ENCODE measurements around the gene FAM135A. TPM values are rescaled to one million over a fixed set of nuclear protein-coding genes. Genes with fewer than 3 reads are reported as not detected.
"Not testable (repeated sequence)": the region's sequence is repeated elsewhere in the genome, so short reads cannot be mapped to it uniquely, and the experiment has no call there.

Gene FAM135A
- total and polyA plus RNA-seq, 5 donors, result 7.7 to 19.3 (median 18.1) TPM

DNA sequence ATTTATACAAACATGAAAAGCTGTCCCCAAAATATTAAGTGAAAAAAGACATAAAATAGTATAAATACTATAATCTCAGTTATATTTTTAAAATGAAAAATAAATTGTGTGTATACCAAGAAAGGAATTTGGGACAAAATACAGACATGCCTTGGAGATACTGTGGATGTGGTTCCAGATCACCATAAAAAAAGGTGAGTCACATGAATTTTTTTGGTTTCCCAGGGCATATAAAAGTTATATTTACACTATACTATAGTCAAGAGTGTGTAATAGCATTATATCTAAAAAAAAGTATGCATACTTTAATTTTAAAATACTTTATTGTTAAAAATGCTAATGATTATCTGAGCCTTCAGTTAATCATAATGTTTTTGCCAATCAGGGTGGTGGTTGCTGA is 136.0 kb downstream of the FAM135A start:
- H3K4me3 ChIP-seq (ENCODE audit: low read length), result no peak overlapping the region
- DNase-seq (no peak), ATAC-seq (no peak)
- no peaks in the 10 kb centered on the region for H3K9me3 ChIP-seq (ENCODE audit: control insufficient read depth, low read length)
- intact Hi-C loops (cut with DNase I), result loop anchor here in 1 of 4 donors (10.0 kb wide), 1 partner anchor 135 kb away; no protein-coding TSS in a partner anchor
- H3K4me1 ChIP-seq (ENCODE audit: control insufficient read depth, insufficient read depth, low read length), result no peaks in the 10 kb centered on the region
- H3K27me3 ChIP-seq (ENCODE audit: control insufficient read depth, insufficient read depth), result no peaks in the 10 kb centered on the region
- H3K27ac ChIP-seq (ENCODE audit: low read length), result no peak overlapping the region

DNA sequence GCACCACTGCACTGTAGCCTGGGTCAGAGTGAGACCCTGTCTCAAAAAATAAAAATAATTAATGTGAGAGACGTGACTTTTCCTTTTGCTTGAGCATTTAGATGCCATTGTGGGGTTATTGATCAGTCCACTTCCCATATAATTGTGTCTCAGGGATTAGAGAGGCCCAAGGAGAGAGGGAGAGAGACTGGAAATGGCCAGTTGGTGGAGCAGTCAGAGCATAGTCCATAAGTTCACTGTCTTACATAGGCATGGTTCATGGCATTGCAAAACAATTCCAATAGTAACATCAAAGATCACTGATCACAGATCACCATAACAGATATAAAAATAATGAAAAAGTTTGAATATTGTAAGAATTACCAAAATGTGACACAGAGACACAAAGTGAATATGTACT is 138.3 kb downstream of the FAM135A start:
- intact Hi-C loops (cut with DNase I), result loop anchor here in 1 of 4 donors (10.0 kb wide), 1 partner anchor 133 kb away; no protein-coding TSS in a partner anchor
- ATAC-seq, result peak in 1 of 2 donors; percentile 56
- DNase-seq, result no peak
- 88% methylated on average over 1 of the region's 1 CpG for WGBS
- Histone ChIP-seq H3K4me3 (ENCODE audit: low read length) (no peak overlapping the region), H3K4me1 (ENCODE audit: control insufficient read depth, insufficient read depth, low read length) (no peaks in the 10 kb centered on the region), H3K27ac (ENCODE audit: low read length) (no peak overlapping the region), H3K27me3 (ENCODE audit: control insufficient read depth, insufficient read depth) (no peaks in the 10 kb centered on the region), H3K9me3 (ENCODE audit: control insufficient read depth, low read length) (no peaks in the 10 kb centered on the region)

DNA sequence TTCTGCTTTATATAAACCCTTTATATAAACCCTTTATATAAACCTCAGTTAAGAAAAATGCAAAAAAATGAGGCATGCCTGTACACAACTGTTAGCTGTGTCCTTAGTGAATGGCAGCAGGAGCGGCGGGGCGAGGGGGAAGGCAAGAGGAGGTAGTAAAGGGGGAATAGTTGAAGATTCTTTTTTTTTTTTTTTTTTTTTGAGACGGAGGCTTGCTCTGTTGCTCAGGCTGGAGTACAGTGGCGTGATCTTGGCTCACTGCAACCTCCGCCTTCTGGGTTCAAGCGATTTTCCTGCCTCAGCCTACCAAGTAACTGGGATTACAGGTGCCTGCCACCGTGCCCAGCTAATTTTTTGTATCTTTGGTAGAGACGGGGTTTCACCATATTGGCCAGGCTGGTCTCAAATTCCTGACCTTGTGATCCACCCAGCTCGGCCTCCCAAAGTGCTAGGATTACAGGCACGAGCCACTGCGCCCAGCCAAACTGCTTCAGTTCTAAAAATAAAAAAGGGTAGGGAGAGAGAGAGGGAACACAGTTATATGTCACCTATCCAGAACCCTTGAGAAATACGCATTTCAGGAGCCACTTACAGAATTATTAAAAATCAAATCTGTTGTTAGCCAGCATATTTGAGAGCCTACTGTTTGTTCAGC is 139.1 kb downstream of the FAM135A start:
- intact Hi-C loops (cut with DNase I), result loop anchor here in 1 of 4 donors (10.0 kb wide), 1 partner anchor 132 kb away; no protein-coding TSS in a partner anchor
- peak in 1 of 3 donors; percentile 52 for DNase-seq
- H3K27me3 ChIP-seq (ENCODE audit: control insufficient read depth, insufficient read depth); H3K4me3 ChIP-seq (ENCODE audit: low read length); H3K27ac ChIP-seq (ENCODE audit: low read length); H3K4me1 ChIP-seq (ENCODE audit: control insufficient read depth, insufficient read depth, low read length); H3K9me3 ChIP-seq (ENCODE audit: control insufficient read depth, low read length): not testable (repeated sequence)
- peak; percentile 78 to 85 for ATAC-seq
- WGBS, result 69% methylated on average over 13 of the region's 13 CpGs

DNA sequence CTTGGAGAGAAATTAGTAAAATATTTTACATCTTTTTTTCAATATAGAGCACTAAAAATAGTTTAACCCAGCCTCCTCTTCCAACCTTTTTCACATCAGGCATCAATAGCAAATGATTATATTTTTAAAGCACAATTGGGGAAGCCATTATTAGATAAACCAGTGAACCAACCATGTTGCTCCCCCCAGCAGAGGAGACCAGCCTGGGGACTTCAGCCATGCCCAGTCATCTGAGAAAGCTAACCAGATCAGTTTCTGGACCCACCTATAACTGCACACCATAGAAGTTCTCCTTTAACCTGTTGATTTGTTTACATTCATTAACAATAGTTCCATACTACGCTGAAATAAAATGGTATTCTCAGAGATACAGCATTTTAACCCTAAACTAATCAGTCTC is 139.7 kb downstream of the FAM135A start:
- no peak overlapping the region for H3K27ac ChIP-seq (ENCODE audit: low read length)
- no peak overlapping the region for H3K4me3 ChIP-seq (ENCODE audit: low read length)
- no peaks in the 10 kb centered on the region for H3K27me3 ChIP-seq (ENCODE audit: control insufficient read depth, insufficient read depth)
- DNase-seq (no peak), ATAC-seq (no peak)
- intact Hi-C loops (cut with DNase I), result loop anchor here in 1 of 4 donors (10.0 kb wide), 1 partner anchor 132 kb away; no protein-coding TSS in a partner anchor
- no peaks in the 10 kb centered on the region for H3K4me1 ChIP-seq (ENCODE audit: control insufficient read depth, insufficient read depth, low read length)
- WGBS, result 83% methylated on average over 1 of the region's 1 CpG
- H3K9me3 ChIP-seq (ENCODE audit: control insufficient read depth, low read length), result no peaks in the 10 kb centered on the region

DNA sequence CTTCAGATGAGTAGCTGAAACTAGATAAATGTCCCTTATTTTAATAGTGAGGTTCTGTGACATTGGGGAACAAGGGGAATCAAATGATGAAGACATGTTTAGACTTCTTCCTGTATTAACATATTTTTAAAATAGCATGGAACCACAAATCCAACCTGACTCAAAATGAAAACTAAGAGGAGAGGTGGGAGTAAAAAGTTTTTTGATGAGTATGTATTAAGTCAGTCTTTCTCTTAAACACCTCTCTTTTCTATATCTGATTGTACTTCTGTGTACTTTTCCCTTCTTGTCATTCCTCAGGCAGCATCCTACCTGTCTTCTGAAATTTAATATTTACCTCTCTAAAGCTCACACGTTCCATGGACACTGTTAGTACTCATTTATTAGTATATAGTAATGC is 144.7 kb downstream of the FAM135A start:
- intact Hi-C loops (cut with DNase I), result loop anchor here in 1 of 4 donors (10.0 kb wide), 1 partner anchor 127 kb away; no protein-coding TSS in a partner anchor
- Histone ChIP-seq H3K27me3 (ENCODE audit: control insufficient read depth, insufficient read depth) (no peaks in the 10 kb centered on the region), H3K27ac (ENCODE audit: low read length) (no peak overlapping the region), H3K9me3 (ENCODE audit: control insufficient read depth, low read length) (no peaks in the 10 kb centered on the region), H3K4me1 (ENCODE audit: control insufficient read depth, insufficient read depth, low read length) (no peaks in the 10 kb centered on the region), H3K4me3 (ENCODE audit: low read length) (no peak overlapping the region)
- ATAC-seq (no peak), DNase-seq (no peak)
- WGBS, result 86% methylated on average over 1 of the region's 1 CpG

DNA sequence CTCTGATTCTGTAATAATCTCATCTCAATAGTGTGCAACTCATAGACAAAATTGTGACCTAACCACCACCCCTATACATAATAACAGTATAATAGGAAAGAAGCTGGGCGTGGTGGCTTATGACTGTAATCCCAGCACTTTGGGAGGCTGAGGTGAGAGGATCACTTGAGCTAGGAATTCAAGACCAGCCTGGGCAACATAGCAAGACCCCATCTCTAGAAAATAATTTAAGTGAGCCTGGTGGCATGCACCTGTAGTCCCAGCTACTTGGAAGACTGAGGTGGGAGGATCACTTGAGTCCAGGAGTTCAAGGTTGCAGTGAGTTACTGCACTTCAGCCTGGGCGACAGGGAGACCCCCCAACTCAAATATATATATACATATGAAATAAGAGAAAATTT is 149.1 kb downstream of the FAM135A start:
- H3K27me3 ChIP-seq (ENCODE audit: control insufficient read depth, insufficient read depth); H3K4me3 ChIP-seq (ENCODE audit: low read length); H3K9me3 ChIP-seq (ENCODE audit: control insufficient read depth, low read length); DNase-seq; H3K4me1 ChIP-seq (ENCODE audit: control insufficient read depth, insufficient read depth, low read length); intact Hi-C loops (cut with DNase I); H3K27ac ChIP-seq (ENCODE audit: low read length); ATAC-seq: not testable (repeated sequence)
- WGBS, result 93% methylated on average over 2 of the region's 2 CpGs

DNA sequence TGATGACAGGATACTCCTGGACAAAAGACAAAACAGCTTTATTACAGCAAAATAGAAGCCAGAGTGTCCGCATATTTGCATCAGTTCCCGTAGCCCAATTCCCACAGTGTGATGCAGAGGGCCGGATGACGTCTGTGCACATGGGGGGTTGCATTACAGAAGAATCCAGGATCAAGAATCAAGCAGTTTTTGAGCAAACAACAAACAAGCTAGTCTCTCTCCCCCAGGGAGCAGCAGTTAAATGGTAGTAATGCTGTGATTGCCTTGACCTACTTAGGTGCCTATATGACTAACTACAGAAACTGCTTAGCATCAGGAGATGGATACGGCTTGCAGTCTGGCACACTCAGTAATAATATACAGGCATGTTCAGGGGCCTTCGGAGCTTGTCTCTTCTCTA is 150.2 kb downstream of the FAM135A start:
- ATAC-seq, result no peak
- no peak overlapping the region for H3K4me3 ChIP-seq (ENCODE audit: low read length)
- DNase-seq, result no peak
- intact Hi-C loops (cut with DNase I), result no loop called here
- H3K27ac ChIP-seq (ENCODE audit: low read length), result no peak overlapping the region
- whole genome bisulfite sequencing, result 68% methylated on average over 6 of the region's 6 CpGs
- no peaks in the 10 kb centered on the region for H3K9me3 ChIP-seq (ENCODE audit: control insufficient read depth, low read length)
- H3K4me1 ChIP-seq (ENCODE audit: control insufficient read depth, insufficient read depth, low read length), result no peaks in the 10 kb centered on the region
- H3K27me3 ChIP-seq (ENCODE audit: control insufficient read depth, insufficient read depth), result no peaks in the 10 kb centered on the region

DNA sequence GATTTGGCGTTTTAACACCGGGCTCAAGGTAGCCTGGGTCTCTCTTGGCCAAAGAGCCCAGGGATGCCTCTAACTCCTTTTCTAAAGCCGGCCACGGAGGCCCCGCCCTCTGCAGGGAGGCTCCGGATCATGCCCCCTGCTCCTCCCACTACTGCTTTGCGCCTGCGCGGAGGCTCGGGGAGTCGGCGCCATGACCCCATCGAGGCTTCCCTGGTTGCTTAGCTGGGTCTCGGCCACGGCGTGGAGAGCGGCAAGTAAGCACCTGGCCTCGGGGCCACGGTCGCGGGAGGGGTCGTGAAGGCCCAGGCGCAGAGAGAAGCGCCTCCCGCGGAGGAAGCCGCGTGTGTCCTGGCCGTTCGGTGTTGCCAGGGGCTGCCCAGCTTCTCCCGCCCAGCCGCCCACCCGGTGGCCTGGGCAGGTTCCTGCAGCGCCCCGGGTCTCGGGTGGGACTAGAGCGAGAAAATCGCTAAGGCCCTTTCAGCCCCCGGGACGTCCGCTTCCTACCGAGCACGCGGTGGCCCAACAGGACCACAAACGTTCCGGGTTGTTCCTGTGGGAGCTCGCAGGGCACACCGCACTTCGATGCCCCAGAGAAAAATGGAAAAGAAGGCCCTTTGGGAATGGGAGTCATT is 153.6 kb downstream of the FAM135A start, which contains the start of gene SDHAF4:
Gene SDHAF4, plus strand, starts transcription at position 180 of the 632 bp plus-strand sequence. Its CDS starts 11 bp downstream, at position 191.
- under 1% methylated on average over 49 of the region's 49 CpGs for WGBS
- peak; percentile 100 for ATAC-seq
- DNase-seq, result peak; percentile 95 to 98 (median 98)
- Histone ChIP-seq H3K27me3 (ENCODE audit: control insufficient read depth, insufficient read depth) (no peaks in the 10 kb centered on the region), H3K4me3 (ENCODE audit: low read length) (peak within 1 kb of the TSS; percentile 87), H3K27ac (ENCODE audit: low read length) (peak within 1 kb of the TSS; percentile 91), H3K4me1 (ENCODE audit: control insufficient read depth, insufficient read depth, low read length) (no peaks in the 10 kb centered on the region), H3K9me3 (ENCODE audit: control insufficient read depth, low read length) (no peaks in the 10 kb centered on the region)
- intact Hi-C loops (cut with DNase I), result loop anchor here in 1 of 4 donors (5.0 kb wide), 1 partner anchor 100 kb away; the partner anchor contains the start of gene SMAP1

DNA sequence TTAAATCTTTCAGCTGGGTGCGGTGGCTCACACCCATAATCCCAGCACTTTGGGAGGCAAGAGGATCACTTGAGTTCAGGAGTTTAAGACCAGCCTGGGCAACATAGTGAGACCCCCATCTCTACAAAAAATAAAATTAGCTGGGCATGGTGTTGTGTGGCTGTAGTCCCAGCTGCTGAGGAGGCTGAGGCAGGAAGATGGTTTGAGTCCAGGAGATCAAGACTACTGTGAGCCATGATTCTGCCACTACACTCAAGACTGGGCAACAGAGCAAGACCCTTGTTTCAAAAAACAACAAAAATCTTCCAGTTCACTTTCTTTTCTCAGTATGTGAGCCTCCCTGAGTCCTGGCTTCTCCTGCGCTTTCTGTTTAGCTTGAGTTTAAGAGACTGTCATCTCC is 161.3 kb downstream of the FAM135A start:
- H3K27me3 ChIP-seq (ENCODE audit: control insufficient read depth, insufficient read depth), result no peaks in the 10 kb centered on the region
- no peak overlapping the region for H3K4me3 ChIP-seq (ENCODE audit: low read length)
- ATAC-seq, result no peak
- intact Hi-C loops (cut with DNase I), result no loop called here
- H3K27ac ChIP-seq (ENCODE audit: low read length), result no peak overlapping the region
- WGBS, result 98% methylated on average over 2 of the region's 2 CpGs
- DNase-seq, result no peak
- H3K9me3 ChIP-seq (ENCODE audit: control insufficient read depth, low read length), result no peaks in the 10 kb centered on the region
- H3K4me1 ChIP-seq (ENCODE audit: control insufficient read depth, insufficient read depth, low read length), result no peaks in the 10 kb centered on the region

DNA sequence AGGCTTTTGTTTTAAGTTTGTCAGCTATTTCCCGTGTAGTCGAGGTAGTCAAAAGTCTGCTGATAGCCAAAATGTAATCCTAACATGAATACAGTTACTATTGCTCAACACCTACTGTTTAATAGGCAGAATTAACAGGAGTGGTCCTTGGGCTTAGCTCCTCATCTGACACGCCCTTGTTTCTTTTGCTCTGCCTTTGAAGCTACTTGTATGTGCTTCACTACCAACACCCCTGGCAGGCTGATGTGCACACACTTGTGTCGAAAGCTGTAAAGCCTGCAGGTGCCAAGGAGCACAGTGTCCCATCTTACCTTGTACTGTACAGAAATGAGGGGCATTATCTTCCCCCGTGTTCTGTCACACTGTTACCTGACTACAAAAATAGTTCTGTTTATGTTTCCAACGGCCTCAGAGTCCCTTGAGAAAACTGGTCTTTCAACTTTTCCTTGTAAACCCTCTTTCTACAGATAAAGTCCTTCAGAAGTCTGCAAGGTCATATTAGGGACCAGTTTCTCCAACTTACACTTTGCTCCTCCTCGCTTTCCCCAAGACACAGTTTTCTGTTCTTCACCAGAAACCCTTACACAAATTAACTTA is 162.7 kb downstream of the FAM135A start:
- ATAC-seq, result no peak
- WGBS, result 69% methylated on average over 7 of the region's 7 CpGs
- intact Hi-C loops (cut with DNase I), result no loop called here
- Histone ChIP-seq H3K4me1 (ENCODE audit: control insufficient read depth, insufficient read depth, low read length) (no peaks in the 10 kb centered on the region), H3K4me3 (ENCODE audit: low read length) (no peak overlapping the region), H3K9me3 (ENCODE audit: control insufficient read depth, low read length) (no peaks in the 10 kb centered on the region), H3K27ac (ENCODE audit: low read length) (no peak overlapping the region), H3K27me3 (ENCODE audit: control insufficient read depth, insufficient read depth) (no peaks in the 10 kb centered on the region)
- no peak for DNase-seq

DNA sequence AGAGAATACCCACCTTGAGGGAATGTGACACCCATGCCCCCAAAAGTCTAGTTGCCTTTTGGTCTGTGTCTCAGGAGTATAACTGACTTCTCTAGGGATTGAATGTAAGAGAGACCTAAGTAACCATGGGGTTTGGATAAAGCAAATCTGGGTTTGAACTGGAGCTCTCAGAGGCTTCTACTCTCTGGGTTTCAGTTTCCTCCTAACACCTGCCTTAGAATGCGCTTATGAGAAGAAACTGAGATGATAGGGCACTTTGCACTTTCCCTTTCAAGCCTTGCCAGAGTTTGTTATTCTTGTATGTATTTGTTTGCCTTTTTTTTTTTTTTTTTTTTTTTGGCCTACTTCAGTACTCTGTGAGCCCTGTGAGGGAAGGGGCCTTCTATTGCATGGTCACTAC is 172.8 kb downstream of the FAM135A start:
- ATAC-seq (no peak), DNase-seq (no peak)
- WGBS, result 90% methylated on average over 1 of the region's 1 CpG
- Histone ChIP-seq H3K9me3 (ENCODE audit: control insufficient read depth, low read length) (no peaks in the 10 kb centered on the region), H3K4me1 (ENCODE audit: control insufficient read depth, insufficient read depth, low read length) (no peaks in the 10 kb centered on the region), H3K4me3 (ENCODE audit: low read length) (no peak overlapping the region), H3K27me3 (ENCODE audit: control insufficient read depth, insufficient read depth) (no peaks in the 10 kb centered on the region), H3K27ac (ENCODE audit: low read length) (no peak overlapping the region)
- intact Hi-C loops (cut with DNase I), result no loop called here
